Fibroblast of the conjunctiva (primary cell): ENCODE results near the gene REST.
"Not testable (repeated sequence)": the region's sequence is repeated elsewhere in the genome, so short reads cannot be mapped to it uniquely, and the experiment has no call there.

ENCODE experiments used
- DNase-seq: peaks from one replicate; pipeline ENCODE4 v3.0.0-alpha.2; 2010; ENCODE audit warnings: low read depth

The REST gene

DNA sequence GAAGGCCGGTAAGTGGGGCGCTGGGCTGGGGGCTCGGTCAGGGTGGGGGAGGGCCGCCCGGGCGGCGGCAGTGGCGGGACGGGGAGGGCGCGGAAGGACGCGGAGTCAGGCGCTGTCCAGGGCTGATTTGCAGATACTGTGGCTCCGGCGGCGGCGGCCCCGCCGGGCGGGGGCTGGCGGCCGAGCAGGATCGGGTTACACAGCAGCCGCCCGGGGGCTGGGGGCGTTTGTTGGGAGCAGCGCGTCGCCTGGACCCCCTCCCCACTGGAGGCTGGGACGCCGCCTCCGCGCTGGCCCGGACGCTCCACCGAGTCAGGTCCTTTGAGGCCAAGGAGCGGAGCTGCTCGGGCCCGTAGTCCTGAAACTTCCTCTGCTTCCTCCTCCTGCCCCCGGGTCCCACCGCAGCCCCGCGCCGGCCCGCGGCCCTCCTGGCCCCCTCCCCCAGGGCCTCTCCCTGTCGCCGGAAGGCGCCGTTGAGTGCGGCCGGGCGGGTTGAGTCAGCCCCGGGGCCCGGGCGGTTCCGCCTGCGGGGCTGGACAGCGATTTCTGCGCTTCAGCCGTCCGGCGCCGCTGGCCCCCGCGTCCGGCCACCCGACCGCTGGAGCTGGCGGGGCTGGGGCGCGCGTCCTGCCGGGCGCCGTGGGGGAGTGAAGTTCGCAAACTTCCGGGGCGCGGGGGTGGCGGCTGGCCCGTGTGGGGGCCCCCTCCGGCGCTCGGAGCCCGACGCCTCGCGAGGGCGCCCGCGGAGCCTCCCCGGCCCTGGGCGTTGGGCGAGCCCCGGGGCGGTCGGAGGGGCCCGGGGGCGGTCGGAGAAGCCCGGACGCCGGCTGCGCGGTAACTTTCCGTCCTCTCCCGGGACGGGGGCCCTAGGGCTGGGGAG lies 746 bp downstream of the REST start:
- DNase-seq: peak; percentile 20

DNA sequence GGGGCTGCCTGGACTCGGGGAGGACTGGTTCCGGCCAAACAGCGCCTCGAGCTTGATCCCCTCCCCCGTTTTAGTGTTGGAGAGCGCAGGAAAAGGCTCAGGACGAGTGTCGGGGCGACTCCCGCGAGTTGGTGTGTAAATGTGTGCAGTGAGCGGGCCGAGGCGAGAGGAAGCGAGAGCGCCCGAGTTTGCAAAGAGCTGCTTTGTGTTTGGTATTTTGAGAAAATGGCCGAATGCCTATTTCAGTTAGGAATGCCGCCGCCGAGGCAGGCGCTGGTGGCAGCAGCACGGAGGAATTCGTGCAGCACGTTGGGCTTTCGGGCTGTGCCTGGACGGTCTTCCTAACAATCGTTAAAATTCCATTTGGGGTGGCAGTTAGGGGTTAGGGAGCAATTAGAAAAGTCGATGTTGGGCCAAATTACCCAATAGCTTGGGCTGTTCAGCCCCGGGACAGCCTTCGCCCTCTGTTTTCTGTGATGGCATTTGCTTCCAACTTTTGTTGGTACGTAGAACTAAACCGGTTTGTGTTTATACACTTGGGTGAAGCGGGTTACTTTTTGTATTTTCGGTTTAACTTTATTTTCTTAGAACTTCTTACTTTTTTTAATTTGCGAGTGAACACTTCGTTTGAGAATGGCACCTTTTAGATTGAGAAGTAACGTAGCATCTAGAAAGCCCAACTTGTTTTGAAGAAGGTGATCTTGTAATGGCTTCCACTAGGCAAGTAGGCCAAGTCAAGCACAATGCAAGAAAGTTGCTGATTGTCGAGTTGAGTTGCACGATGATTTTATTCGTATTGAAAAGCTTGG lies 1.6 kb downstream of the REST start:
- peak; percentile 17 for DNase-seq

DNA sequence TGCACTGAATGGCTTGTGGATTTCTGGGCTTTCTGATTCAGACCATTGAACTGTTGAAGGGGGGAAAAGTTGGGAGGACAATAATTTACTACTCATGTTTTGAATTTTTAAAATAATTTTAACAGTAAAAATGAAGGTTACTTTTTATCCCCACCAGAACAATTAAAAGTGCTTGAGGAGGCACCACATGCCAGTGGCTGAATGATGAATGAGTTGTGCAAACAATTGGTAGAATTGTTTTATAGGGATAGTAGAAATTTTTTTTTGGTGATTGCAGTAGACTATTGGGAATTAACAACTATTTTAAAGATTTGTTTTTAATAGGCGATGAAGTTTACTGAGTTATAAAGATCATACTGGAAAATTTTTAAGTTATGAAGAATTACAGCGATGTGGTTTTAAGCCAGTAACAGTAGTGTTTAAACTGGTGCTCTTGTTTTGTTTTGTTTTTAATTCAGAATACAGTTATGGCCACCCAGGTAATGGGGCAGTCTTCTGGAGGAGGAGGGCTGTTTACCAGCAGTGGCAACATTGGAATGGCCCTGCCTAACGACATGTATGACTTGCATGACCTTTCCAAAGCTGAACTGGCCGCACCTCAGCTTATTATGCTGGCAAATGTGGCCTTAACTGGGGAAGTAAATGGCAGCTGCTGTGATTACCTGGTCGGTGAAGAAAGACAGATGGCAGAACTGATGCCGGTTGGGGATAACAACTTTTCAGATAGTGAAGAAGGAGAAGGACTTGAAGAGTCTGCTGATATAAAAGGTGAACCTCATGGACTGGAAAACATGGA lies 2.7 kb downstream of the REST start:
- DNase-seq: no peak

DNA sequence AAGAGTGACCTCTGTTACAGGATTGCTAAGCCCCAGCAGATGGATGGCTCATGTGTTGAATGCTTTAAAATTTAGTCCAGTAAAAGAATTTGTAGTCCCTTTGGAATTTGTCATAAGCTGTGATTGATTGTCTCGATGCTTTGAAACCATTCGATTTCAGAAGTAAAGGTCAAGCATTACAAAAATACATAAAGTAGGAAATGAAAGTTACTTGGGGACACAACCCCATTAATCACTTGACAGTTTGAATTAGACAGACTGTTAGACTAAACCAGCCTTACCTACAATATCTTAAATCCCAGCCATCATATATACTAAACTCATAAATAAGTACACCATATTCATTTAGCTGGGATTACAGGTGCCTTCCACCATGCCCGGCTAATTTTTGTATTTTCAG lies 6.6 kb downstream of the REST start:
- DNase-seq: no peak

DNA sequence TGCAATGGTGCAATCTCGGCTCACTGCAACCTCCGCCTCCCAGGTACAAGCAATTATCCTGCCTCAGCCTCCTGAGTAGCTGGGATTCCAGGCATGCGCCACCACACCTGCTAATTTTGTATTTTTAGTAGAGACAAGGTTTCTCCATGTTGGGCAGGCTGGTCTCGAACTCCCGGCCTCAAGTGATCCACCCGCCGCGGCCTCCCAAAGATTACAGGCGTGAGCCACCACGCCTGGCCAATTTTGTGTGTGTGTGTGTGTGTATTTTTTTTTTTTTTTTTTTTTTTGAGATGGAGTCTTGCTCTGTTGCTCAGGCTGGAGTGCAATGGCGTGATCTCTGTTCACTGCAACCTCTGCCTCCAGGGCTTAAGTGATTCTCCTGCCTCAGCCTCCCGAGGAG lies 7.3 kb downstream of the REST start:
- DNase-seq: not testable (repeated sequence)

DNA sequence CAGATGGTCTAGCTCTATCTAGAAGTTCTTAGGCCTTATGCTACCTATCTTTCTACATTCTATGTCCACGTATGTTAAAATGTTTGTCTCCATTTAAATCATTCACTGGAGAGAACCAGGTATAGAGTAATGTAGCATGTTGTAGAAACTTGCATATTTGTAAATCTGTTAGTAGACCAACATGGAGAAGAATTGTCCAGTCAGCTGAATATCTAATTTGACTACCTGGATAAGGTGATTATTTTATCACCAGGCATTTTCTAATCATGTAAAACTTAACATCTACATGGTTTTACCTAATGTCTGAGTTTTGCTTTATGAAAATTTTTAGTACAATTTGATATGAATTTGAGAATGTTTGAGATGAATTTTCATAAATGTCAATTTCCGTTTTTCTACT lies 19.5 kb downstream of the REST start:
- no peak for DNase-seq

DNA sequence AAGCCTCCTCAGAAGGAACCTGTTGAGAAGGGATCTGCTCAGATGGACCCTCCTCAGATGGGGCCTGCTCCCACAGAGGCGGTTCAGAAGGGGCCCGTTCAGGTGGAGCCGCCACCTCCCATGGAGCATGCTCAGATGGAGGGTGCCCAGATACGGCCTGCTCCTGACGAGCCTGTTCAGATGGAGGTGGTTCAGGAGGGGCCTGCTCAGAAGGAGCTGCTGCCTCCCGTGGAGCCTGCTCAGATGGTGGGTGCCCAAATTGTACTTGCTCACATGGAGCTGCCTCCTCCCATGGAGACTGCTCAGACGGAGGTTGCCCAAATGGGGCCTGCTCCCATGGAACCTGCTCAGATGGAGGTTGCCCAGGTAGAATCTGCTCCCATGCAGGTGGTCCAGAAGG lies 22.9 kb downstream of the REST start:
- DNase-seq: no peak

DNA sequence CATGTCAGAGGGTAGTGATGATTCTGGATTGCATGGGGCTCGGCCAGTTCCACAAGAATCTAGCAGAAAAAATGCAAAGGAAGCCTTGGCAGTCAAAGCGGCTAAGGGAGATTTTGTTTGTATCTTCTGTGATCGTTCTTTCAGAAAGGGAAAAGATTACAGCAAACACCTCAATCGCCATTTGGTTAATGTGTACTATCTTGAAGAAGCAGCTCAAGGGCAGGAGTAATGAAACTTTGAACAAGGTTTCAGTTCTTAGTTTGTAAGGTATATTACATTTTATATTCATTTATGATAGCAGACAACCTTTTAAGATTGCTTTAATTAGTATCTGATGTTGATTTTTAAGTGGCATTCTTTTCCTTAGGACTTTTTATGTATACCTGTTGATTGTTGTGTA lies 24.2 kb downstream of the REST start:
- DNase-seq: no peak

DNA sequence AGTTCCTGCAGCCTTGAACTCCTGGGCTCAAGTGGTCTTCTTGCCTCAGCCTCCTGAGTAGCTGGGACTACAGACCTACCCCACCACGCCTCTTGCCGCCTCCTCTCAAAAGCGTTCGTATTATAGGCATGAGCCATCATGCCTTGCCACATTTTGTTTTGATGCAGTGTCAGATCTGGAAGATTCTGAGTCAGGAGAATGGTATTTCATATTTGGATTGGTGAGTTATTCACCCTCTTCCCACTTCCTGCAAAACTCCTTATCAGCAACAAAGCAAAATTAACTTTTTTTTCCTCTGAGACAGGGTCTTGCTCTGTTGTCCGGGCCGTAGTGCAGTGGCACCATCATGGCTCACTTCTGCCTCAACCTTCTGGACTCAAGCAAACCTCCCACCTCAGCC lies 29.6 kb downstream of the REST start:
- peak; percentile 21 for DNase-seq

DNA sequence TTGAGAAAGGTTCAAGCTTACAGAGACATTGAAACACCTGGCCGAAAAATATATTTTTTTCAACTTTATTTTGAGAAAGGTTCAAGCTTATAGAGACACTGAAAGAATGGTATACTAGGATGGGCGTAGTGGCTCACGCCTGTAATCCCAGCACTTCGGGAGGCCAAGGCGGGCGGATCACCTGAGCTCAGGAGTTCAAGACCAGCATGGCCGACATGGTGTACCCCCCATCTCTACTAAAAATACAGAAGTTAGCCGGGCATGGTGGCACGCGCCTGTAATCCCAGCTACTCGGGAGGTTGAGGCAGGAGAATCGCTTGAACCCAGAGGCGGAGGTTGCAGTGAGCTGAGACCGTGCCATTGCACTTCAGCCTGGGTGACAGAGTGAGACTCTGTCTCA lies 32.1 kb downstream of the REST start:
- not testable (repeated sequence) for DNase-seq

DNA sequence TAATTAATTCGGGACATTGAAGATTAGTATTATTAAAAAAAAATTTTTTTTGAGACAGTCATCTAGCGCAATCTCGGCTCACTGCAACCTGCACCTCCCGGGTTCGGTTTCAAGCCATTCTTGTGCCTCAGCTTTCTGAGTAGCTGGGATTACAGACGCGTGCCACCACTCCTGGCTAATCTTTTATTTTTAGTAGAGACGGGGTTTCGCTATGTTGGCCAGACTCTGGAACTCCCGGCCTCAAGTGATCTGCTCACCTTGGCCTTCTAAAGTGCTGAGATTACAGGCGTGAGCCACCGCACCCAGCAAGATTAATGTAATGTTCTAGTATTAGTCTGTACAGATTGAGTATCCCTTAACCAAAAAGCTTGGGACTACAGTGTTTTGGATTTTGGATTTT lies 32.7 kb downstream of the REST start:
- no peak for DNase-seq

DNA sequence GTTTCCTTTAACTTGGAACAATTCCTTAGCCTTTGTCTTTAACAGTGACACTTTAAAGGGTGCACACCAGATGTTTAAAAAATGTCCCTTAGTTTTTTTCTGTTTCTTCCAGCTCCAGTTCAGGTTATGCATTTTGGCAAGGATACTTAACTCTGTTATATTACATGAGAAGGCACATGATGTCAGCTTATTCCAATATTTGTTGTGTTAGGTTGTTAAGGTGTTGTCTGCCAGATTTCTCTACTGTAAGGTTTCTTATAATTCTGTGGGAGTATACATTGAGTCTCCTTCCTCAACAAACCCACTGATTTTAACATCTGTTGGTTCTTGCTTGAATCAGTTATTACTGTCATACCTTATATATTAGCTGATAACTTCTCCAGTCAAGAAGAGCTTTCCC lies 33.3 kb downstream of the REST start:
- DNase-seq: no peak

DNA sequence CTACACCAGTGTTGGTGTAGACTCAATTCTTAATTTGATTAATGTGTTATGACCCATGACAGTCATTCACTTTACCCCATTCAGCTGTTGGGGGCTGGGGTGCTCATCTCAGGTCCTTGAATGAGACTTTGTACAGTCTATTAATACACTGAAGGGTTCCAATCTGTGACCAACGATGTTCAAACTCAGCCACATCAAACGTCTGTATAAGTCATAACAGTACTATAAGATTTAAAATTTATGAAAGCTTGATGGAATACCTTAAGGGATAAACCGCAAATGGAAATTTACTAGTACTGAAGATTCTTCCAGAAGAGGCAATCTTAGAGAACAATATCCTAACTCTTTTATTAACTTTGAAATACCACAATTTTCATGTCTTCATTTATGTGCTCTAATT lies 33.7 kb downstream of the REST start:
- DNase-seq: no peak

DNA sequence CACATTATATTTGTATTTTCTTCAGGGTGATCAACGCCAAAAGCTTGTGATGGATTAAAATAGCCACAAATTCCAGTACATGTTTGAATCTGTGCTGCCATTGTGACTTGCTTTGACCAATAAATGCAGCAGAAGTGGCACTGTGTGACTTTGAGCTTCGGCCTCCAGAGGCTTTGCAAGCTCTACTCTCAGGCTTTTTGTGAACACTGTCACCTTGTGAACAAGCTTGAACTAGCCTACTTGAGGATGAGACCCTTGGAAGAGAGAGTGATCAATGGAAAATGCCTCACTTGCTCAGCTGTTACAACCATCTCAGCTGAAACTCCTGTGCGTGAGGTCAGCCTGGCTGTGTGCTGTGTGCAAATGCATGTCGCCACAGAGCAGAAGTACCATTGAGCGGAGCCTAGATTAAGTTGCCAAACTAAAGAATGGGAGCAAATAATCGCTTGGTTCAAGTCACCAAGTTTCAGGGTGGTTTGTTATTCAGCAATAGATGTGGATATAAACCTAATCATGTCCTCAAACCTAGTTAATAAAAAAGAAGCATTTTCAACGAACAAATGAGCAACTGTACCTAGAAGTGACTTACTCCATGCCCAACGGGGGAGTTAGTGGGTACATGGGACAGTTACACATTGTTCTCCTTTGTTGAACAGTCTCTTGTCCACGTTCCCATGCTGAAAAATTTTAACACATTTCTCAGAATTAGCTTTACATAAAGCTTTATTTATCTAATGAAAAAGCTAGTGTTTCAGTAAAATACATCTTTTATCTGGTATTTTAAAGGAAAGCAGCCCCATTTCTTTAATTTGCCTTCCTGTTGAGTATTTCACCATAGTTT lies 46.2 kb downstream of the REST start:
- DNase-seq: no peak

DNA sequence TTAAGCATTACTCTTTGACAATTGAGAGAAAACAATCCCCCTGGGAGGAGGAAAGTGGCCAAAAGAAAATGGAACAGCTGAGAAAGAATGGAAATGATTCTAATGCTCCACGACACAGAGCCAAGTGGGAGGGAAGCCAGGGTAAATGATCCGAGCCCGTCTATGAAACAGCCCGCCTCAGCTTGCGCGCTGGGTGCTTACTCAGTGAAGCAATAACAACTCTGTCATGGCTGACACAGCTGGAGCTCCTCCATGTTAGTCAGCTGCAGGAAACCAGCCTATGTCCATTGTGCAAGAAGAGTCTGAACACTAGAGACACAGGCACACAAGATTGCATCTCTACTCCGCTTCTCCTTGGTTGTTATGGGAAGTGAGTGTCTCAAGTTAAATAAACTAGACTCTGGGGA lies 50.4 kb downstream of the REST start:
- DNase-seq: peak; percentile 97

DNA sequence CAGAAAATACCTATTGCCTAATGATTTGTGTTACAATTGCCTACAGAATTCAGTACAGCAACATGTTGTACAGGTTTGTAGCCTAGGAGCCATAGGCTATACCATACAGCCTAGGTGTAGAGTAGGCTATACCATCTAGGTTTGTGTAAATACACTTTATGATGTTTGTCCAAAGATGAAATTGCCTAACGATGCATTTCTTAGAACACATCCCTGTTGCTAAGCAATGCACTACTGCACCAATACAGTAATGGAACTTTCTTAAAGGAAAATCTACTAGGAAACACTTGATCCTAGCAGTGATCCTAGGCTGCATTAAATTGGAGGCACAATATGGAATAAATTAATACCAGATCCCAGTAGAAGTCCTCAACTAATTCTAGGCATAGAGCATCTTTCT lies 51.4 kb downstream of the REST start:
- DNase-seq: no peak

DNA sequence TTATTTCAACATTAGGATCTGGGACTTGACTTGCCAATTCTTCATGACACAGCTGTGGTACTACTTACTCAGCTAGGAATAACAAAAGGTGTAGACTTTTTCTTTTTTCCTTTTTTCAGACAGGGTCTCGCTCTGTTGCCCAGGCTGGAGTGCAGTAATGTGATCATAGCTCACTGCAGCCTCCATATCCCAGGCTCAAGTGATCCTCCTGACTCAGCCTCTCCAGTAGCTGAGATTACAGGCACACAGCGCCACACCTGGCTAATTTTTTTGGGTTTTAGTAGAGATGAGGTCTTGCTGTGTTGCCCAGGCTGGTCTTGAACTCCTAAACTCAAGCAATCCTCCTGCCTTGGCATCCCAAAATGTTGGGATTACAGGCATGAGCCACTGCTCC lies 53.4 kb downstream of the REST start:
- DNase-seq: no peak

DNA sequence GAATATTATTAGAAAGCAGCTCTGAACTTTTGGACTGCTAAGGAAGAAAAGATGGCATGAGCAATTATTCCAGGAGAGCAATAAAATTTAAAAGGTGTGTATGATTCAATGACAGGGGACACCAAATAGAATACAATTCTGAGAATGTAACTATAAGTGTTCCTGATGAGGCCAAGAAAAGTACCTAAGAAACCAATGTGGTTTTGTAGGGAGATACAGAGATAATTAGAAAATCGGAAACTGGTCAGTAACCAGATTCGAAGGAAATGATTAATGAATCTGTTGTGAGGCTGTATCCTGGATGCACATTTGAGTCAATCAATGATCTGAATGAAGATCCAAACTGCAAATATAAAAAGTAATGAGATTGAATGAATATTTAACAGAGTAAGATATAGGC lies 63.7 kb downstream of the REST start:
- DNase-seq: no peak

DNA sequence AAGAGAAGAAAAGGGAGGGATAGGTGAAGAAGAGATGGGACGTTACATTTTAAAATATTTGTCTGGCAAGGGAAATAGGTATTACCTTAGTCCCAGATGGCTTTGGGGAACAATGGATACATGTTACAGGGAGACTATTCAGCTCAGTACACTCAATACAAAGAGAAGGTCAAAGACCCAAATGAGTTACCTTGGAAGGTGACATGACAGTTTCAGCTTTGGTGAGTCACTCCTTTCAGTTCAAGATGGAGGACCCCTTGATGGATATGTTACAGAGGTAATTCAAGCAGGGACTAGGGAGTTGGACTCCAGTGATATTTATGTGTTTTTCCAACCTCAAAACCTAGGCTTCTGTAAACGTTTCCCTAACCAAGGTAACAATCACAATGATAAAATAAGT lies 64.7 kb downstream of the REST start:
- DNase-seq: no peak

DNA sequence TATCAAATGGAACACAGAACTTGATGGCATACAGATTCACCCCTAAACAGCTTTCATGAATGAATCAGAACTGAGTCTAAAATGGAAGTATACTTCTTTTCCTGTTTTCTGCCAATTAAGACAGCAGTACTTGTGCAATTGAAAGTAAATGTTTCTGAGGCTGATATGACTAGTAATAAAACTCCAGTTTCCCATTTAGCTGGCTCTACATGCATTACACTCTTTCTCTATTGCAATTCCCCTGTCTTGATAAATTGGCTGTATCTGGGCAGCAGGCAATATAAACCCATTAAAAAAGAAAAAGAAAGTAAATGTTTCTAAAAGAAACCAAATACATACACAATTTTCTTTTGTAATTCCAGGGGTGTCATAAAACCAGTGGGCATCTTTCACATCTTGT lies 65.1 kb downstream of the REST start:
- no peak for DNase-seq

DNA sequence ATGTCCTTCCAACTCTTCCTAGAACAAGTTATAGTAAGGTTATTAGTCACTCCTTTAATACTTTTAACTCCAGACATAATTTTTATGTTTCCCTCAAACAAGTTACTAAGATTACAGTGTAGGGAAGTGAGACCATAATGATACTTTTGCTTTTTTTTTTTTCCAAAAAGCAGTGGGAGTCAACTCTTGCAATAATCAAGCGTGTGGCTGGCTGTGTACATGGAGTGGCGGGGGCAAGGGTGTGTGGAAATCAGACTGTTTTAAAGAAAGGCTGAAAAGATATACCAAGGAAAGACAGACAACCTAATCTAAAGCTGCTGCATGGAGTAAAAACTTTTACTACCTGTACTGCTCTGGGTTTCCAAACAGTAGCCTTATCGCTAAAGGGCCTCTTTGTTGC lies 65.6 kb downstream of the REST start:
- DNase-seq: no peak
